HL-60 (cell line): ENCODE results near the gene R3HDM2.

Source experiments
- DNase-seq, 2 experiments: peaks; one replicate each; pipeline ENCODE4 v3.0.0-alpha.2; 2010 to 2020; ENCODE audit warnings: low read depth in 1 of 2, low spot score in 1 of 2
- H3K27ac ChIP-seq: fragments of 250-450 bp; sonication (Bioruptor Pico); replicated peaks from 2 replicates; pipeline ENCODE4 v1.5.1; 2020; ENCODE audit warnings: mild to moderate bottlenecking, moderate library complexity
- H3K27me3 ChIP-seq: fragments of 250-450 bp; sonication (Bioruptor Pico); 2 replicates; pipeline ENCODE4 v1.5.1; 2021; ENCODE audit warnings: mild to moderate bottlenecking, moderate library complexity; ENCODE audit not compliant: insufficient read depth, poor library complexity, severe bottlenecking
- H3K4me3 ChIP-seq: replicated peaks from 2 replicates; pipeline ENCODE4 v1.5.1; 2011; ENCODE audit warnings: mild to moderate bottlenecking, control low read depth, low read length; ENCODE audit not compliant: insufficient read depth
- CTCF ChIP-seq: IDR thresholded peaks from one replicate; pipeline ENCODE4 v1.5.1; 2011; ENCODE audit warnings: low read length, control low read depth, inconsistent platforms; ENCODE audit not compliant: insufficient read depth
- GABPA ChIP-seq: IDR thresholded peaks from 2 replicates; pipeline ENCODE4 v1.6.1; 2012; ENCODE audit warnings: low read depth
- POLR2AphosphoS5 ChIP-seq: IDR thresholded peaks from 2 replicates; pipeline ENCODE4 v1.6.1; 2012; ENCODE audit warnings: low read depth
- REST ChIP-seq: IDR thresholded peaks from 2 replicates; pipeline ENCODE4 v1.6.1; 2012; ENCODE audit warnings: low read depth; ENCODE audit not compliant: insufficient replicate concordance
- SPI1 ChIP-seq: IDR thresholded peaks from 2 replicates; pipeline ENCODE4 v1.6.1; 2012; ENCODE audit warnings: low read depth, mild to moderate bottlenecking, borderline replicate concordance

Gene R3HDM2

GRCh38 chr12:57250956-57251355 is 179.9 kb downstream of the R3HDM2 start, which contains the start of gene STAC3:
TSS of gene STAC3 (minus strand) at chr12:57251187. CDS start at chr12:57249636, 1,551 bp downstream.
- no peaks in the 10 kb centered on the region for H3K27me3 ChIP-seq
- no peak within 1 kb of the TSS for H3K27ac ChIP-seq
- no peak for DNase-seq
- TF ChIP-seq SPI1 (no peak), POLR2AphosphoS5 (no peak), GABPA (no peak), REST (no peak), CTCF (no peak)
- no peak within 1 kb of the TSS for H3K4me3 ChIP-seq

- Histone ChIP-seq H3K27me3 (no peaks in the 10 kb centered on the region), H3K27ac (no peak overlapping the region), H3K4me3 (no peak overlapping the region)
- DNase-seq: no peak
- TF ChIP-seq CTCF (no peak), POLR2AphosphoS5 (no peak), GABPA (no peak), REST (no peak), SPI1 (no peak)
Measured at GRCh38 chr12:57250541-57250940, 180.3 kb downstream of the R3HDM2 start.

- Histone ChIP-seq H3K4me3 (peak overlapping the region; percentile 22), H3K27me3 (no peaks in the 10 kb centered on the region), H3K27ac (peak overlapping the region; percentile 31)
- TF ChIP-seq REST (no peak), GABPA (peak; percentile 66; the same call in 1 of the 2 replicates), CTCF (no peak), SPI1 (peak; percentile 67), POLR2AphosphoS5 (peak; percentile 25)
- peak; percentile 82 to 92 for DNase-seq
Measured at GRCh38 chr12:57248934-57249742, 181.7 kb downstream of the R3HDM2 start.
